SU-DHL-6 (cell line): ENCODE results near the gene RAP2C.

Experiments
- EZH2phosphoT487 ChIP-seq: fragments of 200-600 bp; sonication (generic), shearing (Covaris generic); conservative IDR thresholded peaks from 2 replicates; pipeline ENCODE4 v1.6.1; 2018; ENCODE audit warnings: mild to moderate bottlenecking, antibody characterized with exemption, low read length, moderate library complexity, mixed read lengths
- TF ChIP-seq, protein P1 (sequence below): fragments of 200-600 bp; sonication (generic); IDR thresholded peaks from one replicate; pipeline ENCODE4 v1.5.1; 2017; ENCODE audit warnings: antibody characterized with exemption, mild to moderate bottlenecking, low read length, moderate library complexity; ENCODE audit not compliant: insufficient read depth, poor library complexity, severe bottlenecking

DNA sequence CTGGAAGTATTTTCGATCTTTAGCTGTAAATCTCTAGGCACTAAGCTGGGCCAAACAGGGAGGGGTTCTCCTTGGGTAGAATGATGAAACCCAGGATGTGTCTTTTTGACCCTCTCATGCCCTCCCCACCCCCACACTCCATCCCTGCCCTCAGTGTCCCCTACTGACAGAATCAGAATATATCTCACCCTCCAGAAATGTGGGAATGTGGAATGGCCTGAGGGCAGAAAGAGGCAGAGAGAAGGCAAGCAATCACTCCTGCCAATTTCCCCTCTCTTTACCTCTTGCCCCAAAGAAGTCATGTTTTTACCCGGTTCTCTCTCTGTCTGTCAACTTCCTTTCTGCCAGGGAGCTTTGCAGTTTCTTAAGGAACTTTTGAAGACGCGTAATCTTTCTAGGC is 34.4 kb downstream of the RAP2C start:
- TF ChIP-seq, protein P1, sequence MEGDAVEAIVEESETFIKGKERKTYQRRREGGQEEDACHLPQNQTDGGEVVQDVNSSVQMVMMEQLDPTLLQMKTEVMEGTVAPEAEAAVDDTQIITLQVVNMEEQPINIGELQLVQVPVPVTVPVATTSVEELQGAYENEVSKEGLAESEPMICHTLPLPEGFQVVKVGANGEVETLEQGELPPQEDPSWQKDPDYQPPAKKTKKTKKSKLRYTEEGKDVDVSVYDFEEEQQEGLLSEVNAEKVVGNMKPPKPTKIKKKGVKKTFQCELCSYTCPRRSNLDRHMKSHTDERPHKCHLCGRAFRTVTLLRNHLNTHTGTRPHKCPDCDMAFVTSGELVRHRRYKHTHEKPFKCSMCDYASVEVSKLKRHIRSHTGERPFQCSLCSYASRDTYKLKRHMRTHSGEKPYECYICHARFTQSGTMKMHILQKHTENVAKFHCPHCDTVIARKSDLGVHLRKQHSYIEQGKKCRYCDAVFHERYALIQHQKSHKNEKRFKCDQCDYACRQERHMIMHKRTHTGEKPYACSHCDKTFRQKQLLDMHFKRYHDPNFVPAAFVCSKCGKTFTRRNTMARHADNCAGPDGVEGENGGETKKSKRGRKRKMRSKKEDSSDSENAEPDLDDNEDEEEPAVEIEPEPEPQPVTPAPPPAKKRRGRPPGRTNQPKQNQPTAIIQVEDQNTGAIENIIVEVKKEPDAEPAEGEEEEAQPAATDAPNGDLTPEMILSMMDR = no peak
- TF ChIP-seq EZH2phosphoT487 = no peak
